Measurements from ENCODE around the gene NUCB2.
A peak's percentile ranks its signal among the peaks of the same experiment; 100 is the strongest.

Gene NUCB2

GRCh38 chr11:17375547-17375946, 99.0 kb downstream of the NUCB2 start:
- Mint-ChIP-seq H3K9me3 (peaks cover 68% of the 10 kb centered on the region), H3K27ac (no peak overlapping the region), H3K27me3 (ENCODE audit: low read depth, poor library complexity) (no peaks in the 10 kb centered on the region), H3K36me3 (ENCODE audit: low read depth) (peaks cover 42% of the 10 kb centered on the region), H3K4me3 (no peak overlapping the region), H3K4me1 (no peaks in the 10 kb centered on the region)
- no peak for DNase-seq
- no peak for TF ChIP-seq CTCF (IDR thresholded peaks at IDR 0.05)

- peaks cover 58% of the 10 kb centered on the region for H3K9me3 Mint-ChIP-seq
- H3K36me3 Mint-ChIP-seq (ENCODE audit: low read depth): peaks cover 32% of the 10 kb centered on the region
- DNase-seq: no peak
- H3K4me3 Mint-ChIP-seq: no peak overlapping the region
- no peak for TF ChIP-seq CTCF (IDR thresholded peaks at IDR 0.05)
- H3K27me3 Mint-ChIP-seq (ENCODE audit: low read depth, poor library complexity): peaks cover 2% of the 10 kb centered on the region
- H3K27ac Mint-ChIP-seq: no peak overlapping the region
- no peaks in the 10 kb centered on the region for H3K4me1 Mint-ChIP-seq
Observed at GRCh38 chr11:17376493-17376892, 100.0 kb downstream of the NUCB2 start.

GRCh38 chr11:17378655-17379054, 102.1 kb downstream of the NUCB2 start:
- TF ChIP-seq CTCF (IDR thresholded peaks at IDR 0.05): no peak
- Mint-ChIP-seq H3K4me1 (no peaks in the 10 kb centered on the region), H3K36me3 (ENCODE audit: low read depth) (peaks cover 14% of the 10 kb centered on the region), H3K4me3 (no peak overlapping the region), H3K27me3 (ENCODE audit: low read depth, poor library complexity) (peaks cover 12% of the 10 kb centered on the region), H3K27ac (no peak overlapping the region), H3K9me3 (peaks cover 36% of the 10 kb centered on the region)
- DNase-seq: no peak

GRCh38 chr11:17379383-17380180, 103.0 kb downstream of the NUCB2 start:
- no peak overlapping the region for H3K4me3 Mint-ChIP-seq
- H3K9me3 Mint-ChIP-seq: peaks cover 27% of the 10 kb centered on the region
- H3K27ac Mint-ChIP-seq: peak overlapping the region; percentile 26
- H3K4me1 Mint-ChIP-seq: peaks cover 3% of the 10 kb centered on the region
- H3K27me3 Mint-ChIP-seq (ENCODE audit: low read depth, poor library complexity): peaks cover 14% of the 10 kb centered on the region
- no peak for TF ChIP-seq CTCF (IDR thresholded peaks at IDR 0.05)
- no peak for DNase-seq
- H3K36me3 Mint-ChIP-seq (ENCODE audit: low read depth): peaks cover 11% of the 10 kb centered on the region

GRCh38 chr11:17381156-17381555, 104.6 kb downstream of the NUCB2 start:
- DNase-seq: no peak
- Mint-ChIP-seq H3K36me3 (ENCODE audit: low read depth) (peaks cover 11% of the 10 kb centered on the region), H3K4me1 (peaks cover 14% of the 10 kb centered on the region), H3K27ac (no peak overlapping the region), H3K9me3 (peaks cover 21% of the 10 kb centered on the region), H3K27me3 (ENCODE audit: low read depth, poor library complexity) (peaks cover 14% of the 10 kb centered on the region), H3K4me3 (no peak overlapping the region)
- TF ChIP-seq CTCF (IDR thresholded peaks at IDR 0.05): no peak
